GM19395 (cell line): ENCODE measurements around the gene B3GALT4.

Experiments
- ATAC-seq: cut with Tn5 transposase; IDR thresholded peaks from one replicate; pipeline ENCODE4 v1.9.1; 2021; ENCODE audit warnings: mild to moderate bottlenecking, moderate library complexity; ENCODE audit not compliant: unreplicated experiment

The B3GALT4 gene

DNA sequence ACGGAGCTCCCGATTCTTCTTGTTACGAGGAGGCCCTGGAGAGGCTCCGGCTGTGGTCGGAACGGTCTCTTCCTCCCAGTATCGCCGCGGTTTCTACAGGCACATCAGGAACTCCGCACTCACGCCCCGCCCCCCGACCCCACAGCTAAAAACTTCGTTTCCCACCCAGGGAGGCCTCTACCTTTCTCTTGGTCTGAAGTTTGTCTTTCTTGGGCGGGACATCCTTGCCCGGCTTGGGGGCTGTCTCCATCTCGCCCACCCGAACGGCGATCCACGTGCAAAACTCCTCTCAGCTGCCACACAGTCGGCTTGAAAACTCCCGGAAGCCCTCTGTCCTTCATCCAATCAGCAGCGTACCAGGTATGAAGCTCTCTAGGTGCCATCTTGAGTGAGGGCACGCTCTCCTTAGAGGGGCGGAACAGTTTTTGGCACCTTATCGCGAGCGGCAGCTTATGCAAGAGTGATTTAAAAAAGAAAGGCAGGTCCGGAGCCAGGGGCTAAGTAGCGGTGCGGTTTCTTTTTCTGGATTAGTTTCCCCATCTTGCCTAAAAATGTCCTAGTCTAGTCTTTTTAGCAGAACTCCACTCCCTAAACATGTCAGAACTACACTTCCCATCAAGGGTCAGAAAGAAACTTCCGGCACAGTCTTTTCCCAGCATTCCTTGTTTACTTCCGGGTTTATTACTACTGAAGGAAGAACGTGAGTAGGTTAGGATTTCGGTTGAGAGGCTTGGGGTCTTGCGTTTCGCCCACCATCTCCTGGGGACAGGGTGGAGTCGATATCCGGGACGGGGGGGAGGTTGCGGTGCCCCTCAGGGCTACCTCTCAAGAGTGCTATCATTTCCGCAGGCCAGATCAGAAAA lies 12.2 kb downstream of the B3GALT4 start, which contains the start of the genes PFDN6 and WDR46:
TSS of gene PFDN6 (plus strand) at position 681 of the 863 bp plus-strand sequence. CDS start 256 bp downstream, outside the sequence.
TSS of gene WDR46 (minus strand) at position 319 of the 863 bp plus-strand sequence. CDS start at position 250, 69 bp downstream.
- ATAC-seq: peak; percentile 88

DNA sequence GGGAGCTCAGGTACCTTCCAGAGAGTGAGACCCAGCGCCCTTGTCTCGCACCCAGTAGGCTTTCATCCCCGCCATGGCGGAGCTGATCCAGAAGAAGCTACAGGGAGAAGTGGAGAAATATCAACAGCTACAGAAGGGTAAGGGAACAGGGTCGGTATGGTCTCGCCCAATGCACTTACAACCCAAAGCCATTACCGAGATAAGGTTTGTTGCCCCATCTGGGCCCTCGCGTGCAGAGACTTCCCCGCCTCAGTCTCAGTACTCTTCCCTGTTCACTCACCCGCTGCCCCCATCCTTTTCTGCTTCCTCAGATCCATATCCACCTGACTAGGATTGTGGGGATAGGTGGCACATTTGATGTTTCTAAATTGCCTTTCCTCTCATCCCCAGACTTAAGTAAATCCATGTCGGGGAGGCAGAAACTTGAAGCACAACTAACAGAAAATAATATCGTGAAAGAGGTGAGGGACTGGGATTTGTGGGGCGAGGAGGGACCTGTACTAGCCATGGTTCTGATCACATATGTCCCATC lies 12.9 kb downstream of the B3GALT4 start:
- peak; percentile 26 for ATAC-seq

DNA sequence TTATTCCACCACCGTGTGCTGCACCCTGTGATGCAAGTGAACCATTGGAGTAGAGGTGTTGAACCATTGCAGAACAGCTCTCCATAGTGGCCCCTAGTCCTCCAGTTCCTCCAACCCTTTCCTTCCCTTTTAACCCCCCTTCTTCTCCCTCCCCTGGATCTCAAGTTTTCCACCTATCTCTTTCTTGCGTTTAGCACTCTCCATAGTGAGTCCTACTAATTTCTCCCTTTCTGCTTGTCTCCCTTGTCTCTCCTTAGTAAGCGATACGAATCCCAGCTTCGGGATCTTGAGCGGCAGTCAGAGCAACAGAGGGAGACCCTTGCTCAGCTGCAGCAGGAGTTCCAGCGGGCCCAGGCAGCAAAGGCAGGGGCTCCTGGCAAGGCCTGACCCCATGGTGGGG lies 13.5 kb downstream of the B3GALT4 start:
- no peak for ATAC-seq

DNA sequence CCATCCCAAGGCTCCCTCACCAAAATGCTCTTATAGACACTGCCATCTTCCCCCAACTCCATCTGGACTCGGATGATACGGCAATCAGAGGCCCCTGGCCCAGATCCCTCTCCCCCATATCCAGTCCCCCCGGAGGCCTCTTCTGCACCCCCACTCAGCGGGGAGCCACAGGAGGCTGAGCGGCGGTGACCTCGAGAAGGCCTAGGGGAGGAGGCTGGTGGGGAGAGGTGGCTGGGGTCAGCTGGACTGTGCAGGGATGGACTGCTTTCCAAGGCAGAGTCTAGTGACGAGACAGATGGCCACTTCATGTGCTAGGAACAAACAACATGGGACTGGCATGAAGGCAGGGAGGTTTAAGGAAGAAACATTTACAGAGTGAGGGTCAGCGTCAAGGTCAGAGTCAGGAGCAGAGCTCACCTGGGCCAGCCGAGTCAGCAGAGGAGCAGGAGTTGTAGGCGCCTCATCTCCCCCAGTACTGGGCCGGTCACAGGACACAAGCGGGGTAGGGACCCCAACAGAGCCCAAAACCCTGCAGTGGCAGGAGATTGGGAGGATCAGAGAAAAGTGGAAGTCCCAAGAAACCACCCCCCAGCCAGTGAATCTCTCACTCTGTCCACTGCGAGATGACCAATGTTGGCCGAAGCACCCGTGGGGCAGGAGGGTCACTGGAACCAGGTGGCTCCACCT lies 16.2 kb downstream of the B3GALT4 start:
- ATAC-seq: no peak

DNA sequence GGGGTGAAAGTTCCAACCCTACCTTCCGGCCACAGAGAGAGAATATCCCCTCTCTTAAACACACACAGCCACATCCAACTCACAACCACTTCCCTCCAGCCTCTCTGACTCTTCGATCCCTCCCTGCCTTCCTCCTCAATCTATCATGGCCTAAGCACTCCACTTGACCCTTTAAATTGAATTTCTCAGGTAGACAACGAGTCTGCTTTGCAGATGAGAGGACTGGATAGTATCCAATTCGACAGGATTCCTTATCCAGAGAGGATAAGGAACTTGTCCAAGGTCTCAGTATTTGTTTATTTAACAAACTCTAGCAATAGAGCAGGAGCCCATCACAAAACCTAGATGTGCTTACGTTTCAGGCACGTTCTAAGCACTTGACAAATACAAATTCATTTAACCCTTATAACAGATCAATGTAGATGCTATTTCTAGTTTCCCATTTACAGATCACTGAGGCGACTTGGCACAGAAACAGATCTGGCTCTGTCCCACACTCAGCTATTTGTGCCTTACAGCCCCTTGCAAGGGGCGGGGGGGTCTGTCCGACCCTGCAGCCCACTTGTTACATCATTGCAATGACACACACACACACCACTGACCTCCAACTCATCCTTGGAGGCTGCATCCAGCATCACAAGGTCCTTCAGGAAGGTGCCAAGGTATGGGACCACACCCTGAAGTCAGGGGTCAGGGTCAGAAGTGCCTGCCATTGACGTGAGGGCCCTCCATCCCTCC lies 17.3 kb downstream of the B3GALT4 start:
- ATAC-seq: no peak

DNA sequence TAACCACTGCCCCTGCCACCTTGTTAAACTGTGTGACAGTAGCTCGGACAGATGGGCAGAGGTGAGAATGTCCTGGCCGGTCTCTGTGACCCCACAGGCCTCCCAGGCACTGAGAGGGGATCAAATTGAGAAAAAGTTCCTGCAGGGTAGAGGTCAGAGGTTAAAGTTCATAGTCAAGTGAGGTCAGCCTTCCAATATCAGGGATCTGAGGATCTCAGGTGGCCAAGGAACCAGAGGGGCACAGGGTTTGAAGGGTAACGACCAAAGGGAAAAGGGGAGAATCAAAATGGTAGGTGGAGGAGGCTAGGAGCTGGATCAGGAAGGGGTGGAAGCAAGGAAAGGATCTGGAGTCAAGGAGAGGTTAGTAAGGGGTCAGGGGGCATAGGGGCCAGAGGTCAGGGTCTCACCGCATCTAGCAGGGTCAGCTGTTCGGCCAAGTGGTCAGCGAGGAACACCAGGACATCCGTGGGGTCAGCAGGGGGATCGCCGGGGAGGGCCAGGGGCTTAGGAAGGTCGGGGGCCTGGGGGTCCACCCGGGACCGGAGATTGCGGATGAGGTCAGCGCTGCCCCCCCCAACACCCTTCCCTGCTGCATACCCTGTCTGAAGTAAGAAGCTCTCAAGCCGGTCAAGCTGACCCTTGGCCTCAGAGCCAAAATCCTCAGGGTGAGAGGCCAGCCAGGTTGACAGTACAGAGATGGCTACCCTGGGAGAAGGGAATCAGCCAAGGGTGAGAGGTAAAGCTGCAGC lies 18.9 kb downstream of the B3GALT4 start:
- ATAC-seq: no peak

DNA sequence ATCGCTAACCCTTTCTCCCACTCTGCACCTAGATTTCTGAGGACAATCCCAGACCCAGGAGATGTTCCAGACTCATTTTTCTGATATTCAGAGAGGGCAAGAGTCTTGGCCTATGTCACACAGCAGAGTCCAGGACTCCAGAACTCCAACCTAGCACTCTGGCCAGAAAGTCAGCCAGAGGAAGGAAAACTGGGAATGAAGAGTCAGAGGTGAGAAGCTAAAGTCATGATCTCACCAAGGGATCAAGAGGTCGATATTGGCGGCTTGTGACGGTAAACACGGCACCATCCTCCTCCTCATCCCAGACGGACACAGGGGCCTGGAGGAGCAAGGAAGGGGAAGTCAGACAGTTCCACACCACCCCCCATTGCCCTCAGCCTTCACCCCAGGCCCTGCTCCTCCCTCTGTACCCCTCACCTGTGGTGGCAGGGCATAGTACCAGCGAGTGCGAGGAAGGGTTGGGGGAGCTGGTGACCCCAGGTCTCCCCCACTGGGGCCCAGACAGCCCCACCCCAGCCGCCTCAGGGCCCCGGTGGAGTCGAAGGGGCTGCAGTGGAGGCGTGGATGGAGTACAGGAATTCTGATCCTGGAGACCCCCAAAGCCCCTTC lies 20.0 kb downstream of the B3GALT4 start:
- ATAC-seq: no peak

DNA sequence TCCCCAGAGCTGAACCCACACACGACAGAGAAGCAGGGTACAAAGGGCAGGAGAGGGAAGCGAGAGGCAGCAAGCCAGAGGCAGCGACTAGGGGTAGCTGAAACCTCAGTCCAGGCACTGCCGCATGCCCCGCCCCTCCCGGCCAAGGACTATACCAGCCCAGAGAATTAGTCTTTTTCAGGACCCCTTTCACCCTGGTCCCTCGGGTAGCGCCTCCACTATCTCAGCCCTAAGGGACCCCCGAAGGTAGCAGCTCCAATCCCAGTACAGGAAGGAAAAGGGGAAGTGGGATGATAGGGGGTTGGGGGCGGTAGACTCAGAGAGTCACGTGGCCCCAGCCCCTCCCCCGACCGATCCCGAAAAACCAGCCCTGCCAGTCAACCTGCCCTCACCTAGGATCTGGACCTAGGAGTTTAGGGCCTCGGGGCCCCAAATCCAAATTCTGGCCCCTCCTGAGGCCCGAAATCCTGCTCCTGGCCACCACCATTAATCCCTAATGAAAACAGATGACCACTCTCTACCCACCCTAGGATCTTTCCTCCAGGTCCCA lies 20.6 kb downstream of the B3GALT4 start:
- no peak for ATAC-seq

DNA sequence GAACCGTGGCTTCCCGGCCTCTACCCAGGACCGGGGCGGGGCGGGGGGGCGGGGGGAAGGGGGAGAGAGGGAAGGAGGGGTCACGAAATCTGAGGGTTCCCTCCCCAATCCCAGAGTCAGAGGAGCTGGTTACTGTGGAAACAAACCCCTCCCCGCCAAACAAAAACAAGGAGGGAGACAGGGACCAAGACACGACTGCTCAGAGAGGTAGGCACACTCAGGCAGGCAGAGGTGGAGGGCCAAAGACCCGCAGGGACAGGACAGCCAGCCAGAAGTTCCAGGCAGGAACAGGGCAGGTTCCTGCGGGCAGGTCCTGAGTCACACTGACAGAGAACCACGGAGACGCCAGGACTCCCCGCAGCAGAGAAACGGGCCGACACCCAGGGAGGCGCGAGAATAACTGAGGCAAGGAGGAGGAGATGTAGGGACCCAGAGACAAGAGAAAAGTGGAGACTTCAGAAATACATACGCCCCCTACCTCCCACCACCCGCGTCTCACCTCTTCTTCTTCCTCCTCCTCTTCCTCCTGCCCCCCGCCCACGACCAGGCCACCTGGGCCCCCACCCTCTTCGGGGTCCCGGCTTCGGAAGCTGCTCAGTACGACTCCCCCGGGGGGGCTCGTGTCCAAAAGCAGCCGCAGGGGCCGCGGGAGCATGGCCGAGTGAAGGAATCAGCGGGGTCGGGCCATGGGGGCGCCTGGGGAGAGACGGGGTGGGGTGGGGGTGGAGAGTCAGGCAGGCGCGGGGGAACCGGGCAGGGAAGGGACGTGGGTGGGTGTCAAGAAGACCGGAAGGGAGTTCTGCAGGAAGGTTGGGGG lies 21.2 kb downstream of the B3GALT4 start:
- ATAC-seq: no peak

DNA sequence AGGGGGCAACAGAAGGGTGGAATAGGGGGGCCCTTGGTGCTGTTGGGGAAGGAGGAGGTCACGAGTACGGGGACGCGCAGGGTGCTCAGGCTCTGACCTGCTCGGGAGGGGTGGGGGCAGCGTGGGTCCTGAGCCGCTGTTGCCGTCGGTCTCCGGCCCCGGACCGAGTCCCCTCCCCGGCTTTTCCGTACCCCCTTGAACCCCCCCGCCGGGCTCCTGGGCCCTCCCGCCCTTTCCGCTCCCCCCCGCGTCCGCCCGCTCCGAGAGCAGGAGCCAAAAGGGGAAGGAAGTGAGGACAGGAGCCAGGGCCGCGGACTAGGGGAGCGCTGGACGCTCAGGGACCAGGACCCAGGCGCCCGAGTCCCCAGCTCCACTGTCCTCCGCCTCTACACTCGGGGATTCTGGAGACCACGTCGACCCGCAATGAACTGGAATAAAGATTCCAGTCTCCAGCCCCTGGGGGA lies 21.9 kb downstream of the B3GALT4 start, which contains the start of gene RGL2:
TSS of gene RGL2 (minus strand) at position 170 of the 464 bp plus-strand sequence. CDS start 332 bp downstream, outside the sequence.
- ATAC-seq: peak; percentile 38

DNA sequence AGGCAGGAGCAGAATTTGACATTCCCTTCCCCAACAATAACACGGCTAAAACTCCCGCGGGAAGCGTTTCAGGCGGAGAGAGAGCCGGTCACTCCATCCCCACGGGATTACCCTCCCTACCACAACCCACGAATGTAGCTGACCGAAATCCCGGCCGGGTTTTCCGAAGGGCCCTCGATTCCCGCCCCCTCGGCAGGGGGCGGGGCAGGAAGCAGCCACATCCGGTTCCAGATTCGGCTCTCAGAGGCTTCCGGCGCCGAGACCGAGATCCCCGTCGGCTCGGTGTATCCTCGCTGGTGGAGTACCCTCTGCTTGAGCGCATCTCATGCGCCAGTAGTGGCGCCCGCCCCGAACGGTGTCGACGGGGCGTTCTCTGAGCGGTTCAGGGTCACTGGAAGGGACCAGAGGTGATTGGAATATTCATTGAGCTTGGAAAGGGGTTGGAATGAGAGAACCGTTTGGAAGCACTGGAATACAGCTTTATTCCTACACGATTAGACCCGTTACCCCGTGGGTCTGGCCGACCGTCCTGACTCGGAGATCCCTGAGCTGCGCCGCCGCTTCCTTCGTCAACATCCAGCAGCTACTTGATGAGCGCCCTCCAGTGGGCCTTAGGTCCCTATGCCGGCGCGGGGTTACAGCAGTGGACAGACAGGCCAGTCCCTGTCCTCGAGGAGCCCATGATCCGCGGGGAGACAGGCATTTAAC lies 22.5 kb downstream of the B3GALT4 start:
- ATAC-seq: peak; percentile 73

DNA sequence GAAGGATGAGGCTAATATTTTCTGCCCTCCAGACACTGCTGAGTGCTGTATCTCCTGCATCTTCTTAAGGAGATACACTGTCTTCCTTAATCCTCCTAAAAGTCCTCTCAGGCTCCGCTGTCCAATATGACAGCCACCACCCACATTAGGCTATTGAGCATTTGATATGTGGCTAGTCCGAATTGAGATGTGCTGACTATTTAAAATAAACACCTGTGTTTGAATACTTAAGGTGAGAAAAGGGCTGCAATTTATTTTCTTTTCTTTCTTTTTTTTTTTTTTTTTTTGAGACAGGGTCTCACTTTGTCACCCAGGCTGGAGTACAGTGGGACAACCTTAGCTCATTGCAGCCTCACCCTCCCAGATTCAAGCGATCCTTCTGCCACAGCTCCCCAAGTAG lies 25.0 kb downstream of the B3GALT4 start:
- ATAC-seq: no peak

DNA sequence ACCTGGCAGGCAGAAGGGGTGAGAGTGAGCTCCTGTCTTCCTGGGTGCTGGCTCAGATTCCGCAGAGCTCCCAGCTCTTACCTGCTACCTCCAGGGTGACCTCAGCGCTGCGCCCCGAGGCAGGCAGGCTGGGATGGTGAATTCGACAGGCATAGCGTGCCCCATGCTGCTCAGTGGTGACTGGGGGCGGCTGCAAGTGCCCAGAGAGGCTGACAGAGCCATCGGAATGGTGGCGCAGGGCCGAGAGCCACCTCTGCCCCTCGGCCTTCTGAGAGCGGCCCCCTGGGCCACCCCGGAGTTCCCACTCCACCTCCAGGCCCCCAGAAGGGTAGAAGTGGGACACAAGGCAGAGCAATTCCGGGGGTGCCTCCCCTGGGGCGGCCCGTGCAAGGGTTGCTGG lies 27.3 kb downstream of the B3GALT4 start:
- no peak for ATAC-seq

DNA sequence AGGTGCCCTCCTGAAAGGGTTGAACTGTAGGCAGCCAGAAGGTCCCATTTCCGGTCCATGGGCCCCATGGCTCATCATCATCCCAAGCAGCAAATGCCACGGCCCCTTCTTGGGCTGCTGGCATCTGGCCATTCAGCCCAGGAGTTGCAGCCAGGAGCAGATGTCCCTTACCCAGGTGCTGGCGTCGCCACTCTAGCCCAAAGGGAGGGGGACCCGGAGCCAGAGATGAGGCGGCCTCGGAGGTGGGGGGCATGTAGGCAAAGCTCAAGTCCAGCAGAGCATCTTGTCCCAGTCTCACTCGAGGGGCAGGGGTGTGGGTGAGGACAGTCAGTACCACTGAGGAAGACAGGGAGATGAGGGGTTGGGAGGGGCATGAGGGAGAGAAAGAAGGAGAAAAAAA lies 28.1 kb downstream of the B3GALT4 start:
- ATAC-seq: no peak

DNA sequence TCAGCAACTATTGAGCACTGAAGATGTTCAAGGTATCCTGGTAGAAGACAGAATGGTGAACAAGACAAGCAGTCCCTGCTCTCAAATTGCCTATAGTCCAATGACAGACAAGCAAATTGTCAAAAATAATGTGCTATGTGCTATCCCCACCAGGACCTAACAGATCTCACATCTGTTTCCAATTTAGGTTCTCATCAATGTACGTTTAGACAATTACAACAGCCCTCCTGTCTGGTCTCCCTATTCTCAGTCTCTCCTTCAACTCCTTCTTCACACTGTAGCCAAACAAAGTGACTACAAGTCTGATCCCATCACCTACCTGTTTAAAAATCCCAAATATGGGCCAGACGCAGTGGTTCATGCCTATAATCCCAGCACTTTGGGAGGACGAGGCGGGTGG lies 29.4 kb downstream of the B3GALT4 start:
- ATAC-seq: no peak

DNA sequence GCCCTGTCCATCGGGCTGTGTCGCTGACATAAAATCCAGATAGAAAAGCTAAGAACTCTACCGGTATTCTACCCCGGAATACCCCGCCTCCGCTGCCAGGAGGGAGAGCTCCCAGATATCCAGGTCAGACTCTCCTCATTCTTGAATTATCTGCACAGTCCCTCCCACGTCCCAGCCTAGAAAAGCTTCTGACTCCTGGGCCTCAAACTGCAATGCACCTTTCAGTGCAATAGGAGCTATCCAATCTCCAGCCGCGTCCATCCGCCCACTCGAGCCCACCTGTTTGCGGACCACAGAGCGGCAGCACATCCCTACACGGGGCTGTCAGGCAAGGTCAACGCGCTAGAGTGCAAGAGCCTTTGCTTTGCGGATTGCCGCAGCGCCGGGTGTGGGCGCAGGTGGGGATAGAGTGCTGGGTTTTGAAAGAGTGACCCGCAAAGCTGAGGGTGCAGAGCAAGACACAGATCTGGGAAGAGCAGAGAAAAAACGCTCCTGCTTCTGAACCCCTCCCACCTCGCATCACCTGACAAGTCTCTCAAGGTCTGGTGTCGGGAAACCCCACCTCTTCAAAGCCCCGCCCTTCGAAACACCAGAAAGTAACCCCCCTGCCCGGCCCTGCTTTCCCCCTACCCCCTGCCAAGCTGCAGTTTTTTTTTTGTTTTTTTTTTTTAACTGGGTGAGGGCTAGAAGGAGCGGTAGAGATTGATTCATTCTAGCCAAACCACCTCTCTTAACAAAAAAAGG lies 35.6 kb downstream of the B3GALT4 start:
- ATAC-seq: peak; percentile 39

DNA sequence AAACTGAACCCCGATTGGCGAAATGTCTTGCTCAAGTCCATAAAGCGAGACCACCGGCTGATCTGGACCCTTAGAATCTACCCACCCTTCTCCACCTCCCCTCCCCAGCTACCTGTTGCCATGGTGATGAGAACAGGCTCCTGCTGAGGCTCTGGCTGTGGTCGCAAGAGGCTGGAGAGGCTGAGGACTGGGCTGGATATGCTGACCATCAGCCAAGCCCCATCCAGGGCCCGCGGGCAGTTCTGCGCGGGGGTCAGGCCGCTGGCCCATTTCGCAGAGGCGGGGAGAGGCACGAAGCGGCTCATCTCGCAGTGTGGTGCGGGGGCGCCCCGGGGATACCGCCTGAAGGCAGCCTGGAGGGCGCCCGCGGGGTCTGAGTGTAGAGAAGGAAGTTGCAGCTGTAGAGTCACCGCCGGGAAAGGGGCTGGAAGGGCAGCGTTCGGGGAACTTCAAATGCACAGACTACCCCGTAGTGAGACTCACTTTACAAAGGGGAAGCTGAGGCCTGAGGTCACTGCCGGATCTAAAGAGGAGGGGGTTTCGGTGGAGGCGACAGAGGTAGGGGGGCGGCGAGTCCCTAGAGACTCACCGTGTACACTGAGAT lies 36.3 kb downstream of the B3GALT4 start:
- ATAC-seq: peak; percentile 2
